Activated CD8-positive, alpha-beta memory T cell treated with anti-CD3 and anti-CD28 coated beads for 24 hours (primary cell): ENCODE results near the gene CLBA1.

Experiments used
- DNase-seq: peaks from one replicate; pipeline ENCODE4 v3.0.0-alpha.2; 2020

Gene CLBA1

GRCh38 chr14:104968541-104969401, 16.8 kb upstream of the CLBA1 start:
- no peak for DNase-seq

- no peak for DNase-seq
These were observed 15.8 kb upstream of the CLBA1 start for GRCh38 chr14:104969741-104970230.

GRCh38 chr14:104970231-104971068, 15.1 kb upstream of the CLBA1 start:
- DNase-seq: no peak

GRCh38 chr14:104971447-104972240, 13.9 kb upstream of the CLBA1 start:
- DNase-seq: no peak

GRCh38 chr14:104972301-104973134, 13.1 kb upstream of the CLBA1 start:
- DNase-seq: no peak

GRCh38 chr14:104973135-104973384, 12.5 kb upstream of the CLBA1 start:
- DNase-seq: no peak

GRCh38 chr14:104973385-104974145, 12.0 kb upstream of the CLBA1 start:
- DNase-seq: no peak

GRCh38 chr14:104974146-104974541, 11.4 kb upstream of the CLBA1 start:
- no peak for DNase-seq

- DNase-seq: no peak
These were observed 10.8 kb upstream of the CLBA1 start for GRCh38 chr14:104974665-104975390.

- DNase-seq: no peak
These were observed 9.9 kb upstream of the CLBA1 start for GRCh38 chr14:104975481-104976197.

GRCh38 chr14:104976198-104977007, 9.2 kb upstream of the CLBA1 start:
- DNase-seq: peak; percentile 97

- DNase-seq: no peak
These were observed 8.4 kb upstream of the CLBA1 start for GRCh38 chr14:104977008-104977680.

- peak; percentile 73 for DNase-seq
These were observed 7.6 kb upstream of the CLBA1 start, which contains the start of gene AHNAK2 for GRCh38 chr14:104977681-104978653. Gene AHNAK2 (minus strand): TSS chr14:104978374. CDS start chr14:104978237, 137 bp downstream.

- DNase-seq: no peak
These were observed 6.6 kb upstream of the CLBA1 start for GRCh38 chr14:104978746-104979691.

GRCh38 chr14:104979758-104980610, 5.6 kb upstream of the CLBA1 start:
- no peak for DNase-seq
